HG02885 (cell line): Measurements from ENCODE around the gene CLDN17.

Experiments used
- ATAC-seq: cut with Tn5 transposase; IDR thresholded peaks from one replicate; pipeline ENCODE4 v1.9.1; 2021; ENCODE audit warnings: mild to moderate bottlenecking; ENCODE audit not compliant: unreplicated experiment, poor library complexity

The CLDN17 gene

GRCh38 chr21:30166705-30167104, at the start of gene CLDN17:
Gene CLDN17, minus strand, starts transcription at chr21:30166805. Its CDS starts 188 bp downstream, at chr21:30166617.
- ATAC-seq = no peak

GRCh38 chr21:30216041-30216723, 49.6 kb upstream of the CLDN17 start, which contains the start of gene CLDN8:
Gene CLDN8, minus strand, starts transcription at chr21:30216097. Its CDS starts 172 bp downstream, at chr21:30215925.
- no peak for ATAC-seq

- ATAC-seq = no peak
Observed at GRCh38 chr21:30211071-30211470, 44.5 kb upstream of the CLDN17 start.

- no peak for ATAC-seq
Observed at GRCh38 chr21:30209601-30210000, 43.0 kb upstream of the CLDN17 start.

- ATAC-seq = no peak
Observed at GRCh38 chr21:30207252-30207579, 40.6 kb upstream of the CLDN17 start.

GRCh38 chr21:30206551-30207251, 40.1 kb upstream of the CLDN17 start:
- ATAC-seq = no peak

GRCh38 chr21:30200000-30200399, 33.4 kb upstream of the CLDN17 start:
- ATAC-seq = no peak

- peak; percentile 43 for ATAC-seq
Observed at GRCh38 chr21:30194701-30195299, 28.2 kb upstream of the CLDN17 start.

GRCh38 chr21:30193201-30193600, 26.6 kb upstream of the CLDN17 start:
- no peak for ATAC-seq

GRCh38 chr21:30190554-30190953, 23.9 kb upstream of the CLDN17 start:
- no peak for ATAC-seq

GRCh38 chr21:30189773-30190172, 23.2 kb upstream of the CLDN17 start:
- no peak for ATAC-seq

- ATAC-seq = no peak
Observed at GRCh38 chr21:30186242-30186641, 19.6 kb upstream of the CLDN17 start.

- no peak for ATAC-seq
Observed at GRCh38 chr21:30168086-30168485, 1.5 kb upstream of the CLDN17 start.

GRCh38 chr21:30166171-30166570, 434 bp downstream of the CLDN17 start:
- no peak for ATAC-seq

GRCh38 chr21:30164796-30165195, 1.8 kb downstream of the CLDN17 start:
- ATAC-seq = no peak

GRCh38 chr21:30153697-30154340, 12.8 kb downstream of the CLDN17 start:
- no peak for ATAC-seq

GRCh38 chr21:30152792-30153191, 13.8 kb downstream of the CLDN17 start:
- no peak for ATAC-seq

GRCh38 chr21:30148906-30149305, 17.7 kb downstream of the CLDN17 start:
- no peak for ATAC-seq

- no peak for ATAC-seq
Observed at GRCh38 chr21:30146558-30147282, 19.9 kb downstream of the CLDN17 start.

- ATAC-seq = no peak
Observed at GRCh38 chr21:30138483-30138882, 28.1 kb downstream of the CLDN17 start.
